ENCODE measurements around the gene LRP8.

DNA sequence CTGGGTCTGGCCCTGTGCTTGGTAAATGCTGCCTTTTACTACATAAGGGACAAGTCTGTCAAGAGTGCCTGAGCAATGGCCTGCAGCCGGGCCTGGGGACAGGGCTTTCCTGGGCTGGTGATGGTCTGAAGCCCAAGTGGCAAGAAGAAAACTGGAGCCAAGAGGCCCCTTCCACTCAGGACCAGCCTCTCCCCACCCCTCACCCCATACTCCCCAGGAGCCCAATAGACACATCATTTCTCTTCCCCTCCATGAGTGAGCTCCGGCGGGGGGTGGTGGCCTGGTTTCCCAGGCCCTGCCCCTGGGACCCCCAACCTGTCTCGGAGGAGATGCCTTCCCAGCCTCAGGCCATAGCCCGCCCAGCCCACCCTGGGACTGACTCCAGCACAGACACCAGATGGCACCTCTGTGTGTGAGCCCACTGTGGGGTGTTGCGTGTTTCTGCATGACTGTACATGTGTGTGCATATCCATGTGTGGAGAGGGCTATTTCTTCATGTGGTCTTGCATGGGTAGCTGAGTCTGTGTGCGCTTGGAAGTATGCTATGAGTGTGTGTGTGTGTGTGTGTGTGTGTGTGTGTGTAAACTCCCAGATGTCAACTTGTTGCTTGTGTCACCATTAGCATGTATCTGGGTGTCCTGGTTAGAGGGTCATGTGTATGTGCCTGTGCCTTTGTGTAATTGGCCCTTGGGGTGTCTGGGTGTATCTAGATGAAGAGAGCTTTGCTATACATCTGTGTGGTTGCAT is 14.3 kb upstream of the LRP8 start:
- TF ChIP-seq, protein P1, sequence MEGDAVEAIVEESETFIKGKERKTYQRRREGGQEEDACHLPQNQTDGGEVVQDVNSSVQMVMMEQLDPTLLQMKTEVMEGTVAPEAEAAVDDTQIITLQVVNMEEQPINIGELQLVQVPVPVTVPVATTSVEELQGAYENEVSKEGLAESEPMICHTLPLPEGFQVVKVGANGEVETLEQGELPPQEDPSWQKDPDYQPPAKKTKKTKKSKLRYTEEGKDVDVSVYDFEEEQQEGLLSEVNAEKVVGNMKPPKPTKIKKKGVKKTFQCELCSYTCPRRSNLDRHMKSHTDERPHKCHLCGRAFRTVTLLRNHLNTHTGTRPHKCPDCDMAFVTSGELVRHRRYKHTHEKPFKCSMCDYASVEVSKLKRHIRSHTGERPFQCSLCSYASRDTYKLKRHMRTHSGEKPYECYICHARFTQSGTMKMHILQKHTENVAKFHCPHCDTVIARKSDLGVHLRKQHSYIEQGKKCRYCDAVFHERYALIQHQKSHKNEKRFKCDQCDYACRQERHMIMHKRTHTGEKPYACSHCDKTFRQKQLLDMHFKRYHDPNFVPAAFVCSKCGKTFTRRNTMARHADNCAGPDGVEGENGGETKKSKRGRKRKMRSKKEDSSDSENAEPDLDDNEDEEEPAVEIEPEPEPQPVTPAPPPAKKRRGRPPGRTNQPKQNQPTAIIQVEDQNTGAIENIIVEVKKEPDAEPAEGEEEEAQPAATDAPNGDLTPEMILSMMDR (conservative IDR thresholded peaks at IDR 0.05; ENCODE audit: low read depth, low read length): no peak
- no peak for TF ChIP-seq EZH2phosphoT487 (IDR thresholded peaks at IDR 0.05; ENCODE audit: borderline replicate concordance, low read length)

Data from PC-3 (cell line).